Fibroblast of skin of right quadriceps (primary cell): ENCODE results near the gene METTL25B.
A peak's percentile ranks its signal among the peaks of the same experiment; 100 is the strongest.

ENCODE experiments used
- DNase-seq: peaks from one replicate; pipeline ENCODE4 v3.0.0-alpha.2; 2013

METTL25B gene

GRCh38 chr1:156728599-156729462 lies 562 bp downstream of the METTL25B start, which contains the start of gene ISG20L2:
ISG20L2 (minus strand) TSS chr1:156728766; CDS start chr1:156727652, 1,114 bp downstream.
- peak; percentile 97 for DNase-seq

- DNase-seq = no peak
Measured at GRCh38 chr1:156733989-156734584, 5.8 kb downstream of the METTL25B start.

GRCh38 chr1:156738407-156738806 lies 10.1 kb downstream of the METTL25B start:
- DNase-seq = no peak

GRCh38 chr1:156738916-156739315 lies 10.6 kb downstream of the METTL25B start:
- no peak for DNase-seq

- no peak for DNase-seq
Measured at GRCh38 chr1:156740237-156740740, 12.0 kb downstream of the METTL25B start.

- DNase-seq = peak; percentile 100
Measured at GRCh38 chr1:156740741-156741480, 12.6 kb downstream of the METTL25B start, which contains the start of gene MRPL24. MRPL24 (minus strand) TSS chr1:156741088; CDS start chr1:156738704, 2,384 bp downstream.

GRCh38 chr1:156741481-156741983 lies 13.3 kb downstream of the METTL25B start:
- no peak for DNase-seq

- no peak for DNase-seq
Measured at GRCh38 chr1:156742017-156742416, 13.7 kb downstream of the METTL25B start.

GRCh38 chr1:156742801-156743200 lies 14.5 kb downstream of the METTL25B start:
- no peak for DNase-seq

- DNase-seq = no peak
Measured at GRCh38 chr1:156743367-156744302, 15.4 kb downstream of the METTL25B start.

- no peak for DNase-seq
Measured at GRCh38 chr1:156744344-156744743, 16.1 kb downstream of the METTL25B start.

- DNase-seq = no peak
Measured at GRCh38 chr1:156744786-156745419, 16.6 kb downstream of the METTL25B start.

GRCh38 chr1:156745881-156746280 lies 17.6 kb downstream of the METTL25B start:
- no peak for DNase-seq

GRCh38 chr1:156746406-156746727 lies 18.1 kb downstream of the METTL25B start:
- no peak for DNase-seq

- peak; percentile 95 for DNase-seq
Measured at GRCh38 chr1:156746728-156747631, 18.7 kb downstream of the METTL25B start.

- DNase-seq = no peak
Measured at GRCh38 chr1:156747742-156748669, 19.7 kb downstream of the METTL25B start.

GRCh38 chr1:156748670-156749418 lies 20.6 kb downstream of the METTL25B start:
- DNase-seq = peak; percentile 58

GRCh38 chr1:156749419-156750118 lies 21.3 kb downstream of the METTL25B start:
- no peak for DNase-seq
